Stimulated activated CD4-positive, alpha-beta T cell treated with anti-CD3 and anti-CD28 coated beads, TNF-alpha, amount 100 ng/mL, for 24 hours (primary cell): ENCODE results near the gene SORCS3.

ENCODE experiments used
- DNase-seq, 3 experiments: peaks; one replicate each; pipeline ENCODE4 v3.0.0-alpha.2; 2020; ENCODE audit warnings: low read depth in 3 of 3

Gene SORCS3

GRCh38 chr10:105187243-105187642, 546.2 kb downstream of the SORCS3 start:
- no peak for DNase-seq

GRCh38 chr10:105188737-105189462, 547.8 kb downstream of the SORCS3 start:
- no peak for DNase-seq

DNA sequence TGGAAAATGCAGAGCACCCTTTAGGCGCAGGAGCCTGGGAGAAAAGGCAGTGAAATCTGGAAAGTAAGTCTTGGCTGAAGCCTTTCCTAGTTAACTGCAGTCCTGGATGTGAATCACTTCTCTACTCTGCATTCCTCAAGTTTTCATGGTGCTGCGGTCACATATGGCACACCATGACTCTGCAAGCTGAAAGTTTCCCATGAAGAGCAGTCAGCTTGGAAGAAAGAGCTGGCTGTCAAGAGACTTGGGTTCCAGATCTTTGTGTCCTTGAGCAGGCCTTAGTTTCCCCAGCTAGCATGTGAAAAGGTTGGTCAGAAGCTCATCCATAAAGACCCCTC, 548.3 kb downstream of the SORCS3 start:
- no peak for DNase-seq

GRCh38 chr10:105192146-105192545, 551.1 kb downstream of the SORCS3 start:
- no peak for DNase-seq

- no peak for DNase-seq
These were observed 551.8 kb downstream of the SORCS3 start for GRCh38 chr10:105192861-105193260.

DNA sequence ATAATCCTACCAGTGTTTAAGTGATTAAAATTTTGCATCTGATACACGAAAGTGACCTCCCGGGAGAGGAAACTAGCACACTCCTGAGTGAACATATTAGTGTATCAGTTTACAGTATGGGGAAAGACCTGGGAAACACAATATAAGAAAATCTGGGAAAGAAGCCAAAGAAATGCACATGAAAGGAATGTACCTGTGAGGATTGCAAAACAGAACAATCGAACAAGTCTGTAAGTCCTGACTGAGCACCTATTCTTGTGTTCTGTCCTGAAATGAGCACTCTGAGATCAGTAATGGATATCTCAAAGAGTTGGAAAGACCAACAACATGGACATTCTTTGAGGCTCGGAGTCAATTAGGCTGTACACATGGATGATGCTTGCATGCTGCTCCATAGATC, 554.7 kb downstream of the SORCS3 start:
- DNase-seq: no peak

DNA sequence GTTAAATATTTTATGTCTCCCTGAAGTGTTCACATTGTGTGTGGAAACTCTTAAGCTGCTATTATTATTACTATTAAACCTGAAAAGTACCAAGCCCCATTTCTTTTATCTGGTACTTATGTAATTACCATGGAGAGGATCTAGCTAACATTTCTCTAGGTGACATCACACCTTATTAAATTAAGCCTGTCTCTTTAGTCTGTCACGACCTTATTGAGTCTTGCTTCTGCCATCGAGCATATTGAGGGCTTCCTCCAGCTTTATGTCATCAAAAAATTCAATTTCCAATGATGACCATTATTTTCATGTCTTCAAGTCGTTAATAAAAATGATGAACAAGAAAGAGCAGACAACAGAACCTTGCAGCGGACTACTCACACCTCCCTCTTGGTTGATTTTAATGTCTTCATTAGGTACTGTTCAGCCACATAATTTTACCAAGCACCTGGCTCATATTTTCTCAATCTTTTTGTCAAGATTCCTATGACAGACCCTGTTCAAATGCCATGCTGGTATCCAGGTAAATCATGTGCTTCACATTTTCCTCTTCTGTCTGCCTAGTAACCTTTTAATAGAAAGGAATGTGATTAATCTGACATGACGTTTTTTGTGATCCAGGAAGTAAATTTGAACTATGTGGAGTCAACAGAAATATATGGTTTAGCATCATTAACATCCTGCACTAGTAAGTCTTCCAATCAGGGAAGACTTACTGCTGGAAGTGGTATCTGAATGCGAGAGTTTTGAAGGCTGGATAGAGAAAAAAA, 556.7 kb downstream of the SORCS3 start:
- DNase-seq: no peak

DNA sequence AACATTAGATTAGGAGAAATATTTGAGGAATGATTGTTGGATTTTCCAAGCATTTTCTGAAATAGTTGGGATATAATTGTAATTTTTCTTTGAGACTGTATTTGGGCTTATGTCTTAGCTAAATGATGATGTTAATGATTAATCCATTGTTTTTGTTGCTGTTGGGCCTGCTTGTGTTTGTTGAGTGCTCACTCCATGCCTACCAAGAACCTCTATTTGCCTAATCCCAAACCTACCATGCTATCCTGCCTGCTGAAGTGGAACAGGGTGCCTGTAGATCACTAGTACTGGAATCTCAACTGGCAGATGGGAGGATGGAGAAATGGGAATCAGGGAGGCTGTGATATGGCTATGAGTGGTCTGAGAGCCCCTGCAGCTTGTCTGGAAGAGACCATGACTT, 565.5 kb downstream of the SORCS3 start:
- DNase-seq: no peak

GRCh38 chr10:105207476-105207995, 566.4 kb downstream of the SORCS3 start:
- no peak for DNase-seq

DNA sequence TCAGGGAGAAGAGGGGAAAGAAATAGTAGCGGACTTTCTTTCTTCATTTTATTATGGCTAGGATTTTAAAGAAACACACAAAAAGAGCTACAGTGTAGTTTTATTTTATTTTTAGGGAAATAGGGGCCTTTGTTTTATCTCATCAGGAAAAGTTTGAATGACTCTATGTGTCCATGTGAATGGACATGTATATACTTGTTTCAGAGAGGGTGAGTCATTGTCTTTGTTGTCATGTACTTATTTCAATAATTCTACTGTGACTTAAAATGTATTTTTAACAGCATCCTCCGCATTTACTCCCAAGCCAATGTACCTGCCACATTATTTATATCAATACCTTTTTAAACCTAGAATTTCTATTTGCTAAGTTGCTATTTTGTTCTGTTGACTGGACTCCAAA, 569.5 kb downstream of the SORCS3 start:
- no peak for DNase-seq

DNA sequence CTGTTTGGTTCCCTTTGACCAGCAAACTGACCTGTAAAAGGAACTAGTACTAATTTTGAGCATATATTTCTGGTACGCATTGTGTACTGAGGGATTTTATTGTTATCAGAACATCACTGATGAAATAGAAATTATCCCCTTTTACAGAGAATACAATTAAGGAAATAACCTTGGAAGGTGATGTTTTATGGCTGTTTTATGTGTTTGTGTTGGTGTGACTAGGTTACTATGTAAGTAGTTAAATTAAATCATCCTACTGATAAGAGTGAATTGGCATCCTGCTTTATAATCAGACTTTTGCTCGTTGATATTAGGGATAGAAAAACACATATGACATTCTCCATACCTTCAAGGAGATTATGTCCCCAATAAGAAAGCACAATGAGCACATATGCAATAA, 596.6 kb downstream of the SORCS3 start:
- no peak for DNase-seq

GRCh38 chr10:105239311-105240219, 598.5 kb downstream of the SORCS3 start:
- no peak for DNase-seq

DNA sequence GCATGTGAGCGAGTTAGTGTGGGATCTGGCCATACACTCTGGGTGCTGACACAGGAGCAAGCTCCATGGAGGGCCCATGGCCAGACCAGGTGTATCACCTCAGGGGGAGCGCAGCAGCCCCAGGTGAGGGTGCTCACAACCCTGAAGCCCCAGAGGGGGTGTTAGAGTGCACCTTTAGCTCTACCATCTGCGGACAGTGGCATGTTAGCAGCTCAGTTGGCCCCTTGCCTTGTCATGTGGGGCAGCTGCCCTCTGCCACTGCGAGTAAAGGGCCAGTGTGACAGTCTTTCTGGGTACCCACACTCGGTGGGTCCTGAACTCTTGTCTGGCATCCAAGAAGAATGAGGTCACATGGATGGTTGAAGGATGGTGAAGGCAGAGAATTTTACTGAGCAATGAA, 600.2 kb downstream of the SORCS3 start:
- DNase-seq: no peak

DNA sequence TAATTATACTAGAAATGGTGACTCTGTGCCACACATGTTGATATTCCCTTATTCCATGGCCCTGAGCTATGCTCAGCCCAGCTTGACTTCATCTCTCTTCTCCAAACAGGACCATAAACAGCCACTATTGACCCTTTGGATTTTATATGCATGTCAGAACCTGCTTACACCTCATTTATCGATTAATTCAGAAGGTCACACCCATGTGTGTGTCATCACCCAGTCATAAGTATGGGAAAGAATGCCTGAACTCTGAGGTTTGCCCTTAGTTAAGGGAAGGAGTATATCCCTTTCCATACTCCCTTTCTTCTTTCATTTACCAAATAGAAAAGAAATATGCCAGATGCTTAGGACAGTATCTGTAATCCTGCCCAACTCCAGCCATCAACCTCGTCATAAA, 602.3 kb downstream of the SORCS3 start:
- no peak for DNase-seq

GRCh38 chr10:105243825-105244224, 602.7 kb downstream of the SORCS3 start:
- no peak for DNase-seq

DNA sequence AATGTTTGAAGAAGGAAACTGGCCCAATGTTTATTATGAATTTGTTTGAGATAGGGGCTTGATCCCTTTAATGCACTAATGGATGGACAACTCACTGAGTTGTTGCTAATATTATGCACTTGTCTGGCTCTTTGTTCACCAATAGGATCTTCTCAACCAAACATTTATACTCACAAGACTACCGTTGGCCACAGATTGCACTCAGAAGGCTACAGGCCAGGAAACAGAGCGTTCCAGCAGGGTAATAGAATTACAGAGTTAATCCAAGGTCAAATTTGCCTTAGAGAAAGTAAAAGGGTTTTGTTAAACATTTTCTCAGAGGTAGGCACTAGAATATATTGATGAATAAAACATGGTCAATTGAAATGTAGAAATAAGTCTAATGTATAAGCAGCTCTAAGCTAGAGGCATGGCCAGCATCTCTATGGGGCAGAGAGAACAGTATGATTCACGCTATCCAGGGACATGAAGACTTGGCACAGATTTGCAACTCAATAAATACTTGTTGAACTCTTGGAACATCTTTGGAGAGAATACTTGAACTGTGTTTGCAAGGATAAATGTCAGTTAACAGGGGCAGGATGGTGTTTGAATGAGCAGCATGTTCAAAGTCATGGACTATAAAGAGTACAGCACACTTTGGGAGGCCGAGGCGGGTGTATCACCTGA, 606.9 kb downstream of the SORCS3 start:
- no peak for DNase-seq

- no peak for DNase-seq
These were observed 611.8 kb downstream of the SORCS3 start for GRCh38 chr10:105252911-105253310.

GRCh38 chr10:105253515-105254212, 612.6 kb downstream of the SORCS3 start:
- no peak for DNase-seq

GRCh38 chr10:105258036-105258673, 617.1 kb downstream of the SORCS3 start:
- DNase-seq: no peak

DNA sequence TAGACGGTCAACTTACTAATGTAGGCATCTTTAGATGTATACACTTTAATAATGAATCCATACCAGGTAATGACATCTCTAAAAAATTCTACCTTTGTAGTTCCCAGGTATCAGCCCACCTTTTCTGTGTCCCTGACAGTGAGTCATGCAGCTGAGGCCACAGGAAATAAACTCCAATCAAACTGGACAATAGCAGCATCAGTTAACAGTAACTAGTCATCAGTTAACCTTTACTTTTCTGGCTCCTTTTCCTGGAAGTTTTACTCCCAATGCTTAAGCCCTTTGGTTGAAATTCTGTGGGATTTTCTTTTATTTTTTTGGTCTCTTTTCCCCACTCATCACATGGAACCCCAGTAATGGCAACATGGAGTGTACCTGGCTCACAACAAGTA, 617.6 kb downstream of the SORCS3 start:
- no peak for DNase-seq

DNA sequence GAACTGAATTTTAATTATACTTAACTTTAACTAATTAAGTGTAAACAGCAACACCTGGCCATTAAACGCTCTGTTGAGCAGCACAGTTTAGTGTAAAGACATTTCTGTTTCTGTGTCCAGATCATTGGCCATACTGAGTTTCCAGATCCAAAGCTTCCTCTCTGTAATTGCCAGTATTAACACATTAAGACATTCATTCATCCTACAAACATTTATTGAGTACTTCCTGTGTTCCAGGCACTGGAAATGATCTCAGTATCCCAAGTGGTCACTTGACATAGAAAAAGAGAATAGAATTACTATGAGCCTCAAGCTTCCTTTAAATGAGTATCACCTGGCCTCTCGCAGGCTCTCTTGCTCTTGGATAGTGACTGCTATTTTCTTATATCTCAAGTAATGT, 618.1 kb downstream of the SORCS3 start:
- no peak for DNase-seq
